Neural progenitor cell (in vitro differentiated cells): Measurements from ENCODE around the gene SLC16A12. TPM values are rescaled to one million over a fixed set of nuclear protein-coding genes. Genes with fewer than 3 reads are reported as not detected.
"Not testable (repeated sequence)": the region's sequence is repeated elsewhere in the genome, so short reads cannot be mapped to it uniquely, and the experiment has no call there.

Experiments used
- DNase-seq: peaks from one replicate; pipeline ENCODE4 v3.0.0-alpha.2; 2016; ENCODE audit warnings: low spot score
- H2AFZ ChIP-seq: fragments of 200-600 bp; sonication (generic); replicated peaks from 2 replicates; pipeline ENCODE4 v1.6.1; 2016; ENCODE audit warnings: antibody characterized with exemption
- H3F3A ChIP-seq: fragments of 200-600 bp; sonication (generic); 2 replicates; pipeline ENCODE4 v1.6.1; 2016; ENCODE audit warnings: antibody characterized with exemption, low read depth
- H3K27ac ChIP-seq: fragments of 200-600 bp; sonication (generic); 2 replicates; pipeline ENCODE4 v1.5.1; 2016; ENCODE audit warnings: mild to moderate bottlenecking
- H3K27me3 ChIP-seq: fragments of 200-600 bp; sonication (generic); 2 replicates; pipeline ENCODE4 v1.6.1; 2016; ENCODE audit warnings: mild to moderate bottlenecking, moderate library complexity
- H3K36me3 ChIP-seq: fragments of 200-600 bp; sonication (generic); 2 replicates; pipeline ENCODE4 v1.5.1; 2016
- H3K4me1 ChIP-seq: fragments of 200-600 bp; sonication (generic); 2 replicates; pipeline ENCODE4 v1.6.1; 2016; ENCODE audit warnings: mixed run types
- H3K4me2 ChIP-seq: fragments of 200-600 bp; sonication (generic); 2 replicates; pipeline ENCODE4 v1.6.1; 2016
- H3K4me3 ChIP-seq: fragments of 200-600 bp; sonication (generic); 2 replicates; pipeline ENCODE4 v1.5.1; 2016
- H3K79me2 ChIP-seq: fragments of 200-600 bp; sonication (generic); 2 replicates; pipeline ENCODE4 v1.6.1; 2016; ENCODE audit warnings: low read depth
- H3K9ac ChIP-seq: fragments of 200-600 bp; sonication (generic); 2 replicates; pipeline ENCODE4 v1.6.1; 2016
- H3K9me3 ChIP-seq: fragments of 200-600 bp; sonication (generic); 2 replicates; pipeline ENCODE4 v1.5.1; 2016; ENCODE audit warnings: low read depth
- H4K20me1 ChIP-seq: fragments of 200-600 bp; sonication (generic); 2 replicates; pipeline ENCODE4 v1.6.1; 2016; ENCODE audit warnings: low read depth
- H3K27ac Mint-ChIP-seq: 3 replicates; pipeline ENCODE4 v1.8.0; 2021; ENCODE audit warnings: mixed read lengths
- H3K27me3 Mint-ChIP-seq: 2 replicates; pipeline ENCODE4 v1.8.0; 2022; ENCODE audit warnings: low read depth, mild to moderate bottlenecking, inconsistent platforms, moderate library complexity, mixed read lengths; ENCODE audit not compliant: insufficient read depth
- H3K36me3 Mint-ChIP-seq: 3 replicates; pipeline ENCODE4 v1.8.0; 2021; ENCODE audit warnings: mixed read lengths
- H3K4me1 Mint-ChIP-seq: 3 replicates; pipeline ENCODE4 v1.8.0; 2021; ENCODE audit warnings: mixed read lengths
- H3K4me3 Mint-ChIP-seq: 3 replicates; pipeline ENCODE4 v1.8.0; 2021; ENCODE audit warnings: mild to moderate bottlenecking, moderate library complexity, mixed read lengths
- H3K9me3 Mint-ChIP-seq: 3 replicates; pipeline ENCODE4 v1.8.0; 2020; ENCODE audit warnings: mixed read lengths
- EZH2 ChIP-seq: fragments of 200-600 bp; sonication (generic); IDR thresholded peaks from 2 replicates; pipeline ENCODE4 v1.6.1; 2017; ENCODE audit warnings: antibody characterized with exemption, mild to moderate bottlenecking, moderate library complexity
- EZH2phosphoT487 ChIP-seq: fragments of 200-600 bp; sonication (generic); IDR thresholded peaks from 2 replicates; pipeline ENCODE4 v1.6.1; 2017; ENCODE audit warnings: antibody characterized with exemption
- total RNA-seq: library from RNA; depleted of rRNA; stranded (reverse); fragments of >200 nt; gene quantifications from 2 replicates; pipeline ENCODE4 v1.2.3, GENCODE V29; 2015; ENCODE audit warnings: low replicate concordance
- TF ChIP-seq, protein P1 (sequence below): fragments of 200-600 bp; sonication (generic); IDR thresholded peaks from 2 replicates; pipeline ENCODE4 v1.5.1; 2017; ENCODE audit warnings: antibody characterized with exemption, mild to moderate bottlenecking

Gene SLC16A12
- total RNA-seq, 1 donor from 2014 or later, result not detected

DNA sequence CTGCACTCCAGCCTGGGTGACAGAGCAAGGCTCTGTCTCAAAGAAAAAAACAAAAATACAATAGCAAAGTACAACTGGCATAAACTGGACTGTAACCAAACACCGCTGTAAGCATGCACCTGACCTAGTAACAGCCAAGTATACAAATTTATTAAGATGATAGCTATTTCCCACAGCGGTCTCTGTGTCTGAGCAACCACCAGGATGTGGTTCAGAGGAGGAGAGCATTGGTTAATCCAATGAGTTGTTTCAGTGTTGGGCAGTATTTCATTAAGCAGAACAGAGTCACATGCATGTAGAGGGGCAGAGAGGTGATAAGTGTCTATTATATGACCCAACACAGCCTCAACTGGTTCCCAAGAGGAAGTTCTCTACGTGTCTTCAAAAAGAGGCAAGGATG is 4.0 kb downstream of the SLC16A12 start:
- H3K9me3 ChIP-seq, result no peaks in the 10 kb centered on the region
- no peak overlapping the region for H3K9ac ChIP-seq
- H3K4me1 Mint-ChIP-seq, result peaks cover 15% of the 10 kb centered on the region
- H3K36me3 ChIP-seq, result no peaks in the 10 kb centered on the region
- H4K20me1 ChIP-seq, result peaks cover 3% of the 10 kb centered on the region
- no peak for DNase-seq
- H2AFZ ChIP-seq, result no peak overlapping the region
- H3K27ac Mint-ChIP-seq, result no peak overlapping the region
- H3K79me2 ChIP-seq, result no peaks in the 10 kb centered on the region
- H3K4me1 ChIP-seq, result peaks cover 4% of the 10 kb centered on the region
- H3K4me2 ChIP-seq, result no peak overlapping the region
- peaks cover 17% of the 10 kb centered on the region for H3K27me3 Mint-ChIP-seq
- H3K27ac ChIP-seq, result no peak overlapping the region
- H3K4me3 Mint-ChIP-seq, result no peak overlapping the region
- no peak overlapping the region for H3K4me3 ChIP-seq
- peaks cover 50% of the 10 kb centered on the region for H3K27me3 ChIP-seq
- H3F3A ChIP-seq, result peaks cover 29% of the 10 kb centered on the region
- TF ChIP-seq EZH2phosphoT487, result no peak
- TF ChIP-seq EZH2, result no peak
- TF ChIP-seq, protein P1, sequence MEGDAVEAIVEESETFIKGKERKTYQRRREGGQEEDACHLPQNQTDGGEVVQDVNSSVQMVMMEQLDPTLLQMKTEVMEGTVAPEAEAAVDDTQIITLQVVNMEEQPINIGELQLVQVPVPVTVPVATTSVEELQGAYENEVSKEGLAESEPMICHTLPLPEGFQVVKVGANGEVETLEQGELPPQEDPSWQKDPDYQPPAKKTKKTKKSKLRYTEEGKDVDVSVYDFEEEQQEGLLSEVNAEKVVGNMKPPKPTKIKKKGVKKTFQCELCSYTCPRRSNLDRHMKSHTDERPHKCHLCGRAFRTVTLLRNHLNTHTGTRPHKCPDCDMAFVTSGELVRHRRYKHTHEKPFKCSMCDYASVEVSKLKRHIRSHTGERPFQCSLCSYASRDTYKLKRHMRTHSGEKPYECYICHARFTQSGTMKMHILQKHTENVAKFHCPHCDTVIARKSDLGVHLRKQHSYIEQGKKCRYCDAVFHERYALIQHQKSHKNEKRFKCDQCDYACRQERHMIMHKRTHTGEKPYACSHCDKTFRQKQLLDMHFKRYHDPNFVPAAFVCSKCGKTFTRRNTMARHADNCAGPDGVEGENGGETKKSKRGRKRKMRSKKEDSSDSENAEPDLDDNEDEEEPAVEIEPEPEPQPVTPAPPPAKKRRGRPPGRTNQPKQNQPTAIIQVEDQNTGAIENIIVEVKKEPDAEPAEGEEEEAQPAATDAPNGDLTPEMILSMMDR, result no peak
- peaks cover 2% of the 10 kb centered on the region for H3K9me3 Mint-ChIP-seq
- no peaks in the 10 kb centered on the region for H3K36me3 Mint-ChIP-seq

DNA sequence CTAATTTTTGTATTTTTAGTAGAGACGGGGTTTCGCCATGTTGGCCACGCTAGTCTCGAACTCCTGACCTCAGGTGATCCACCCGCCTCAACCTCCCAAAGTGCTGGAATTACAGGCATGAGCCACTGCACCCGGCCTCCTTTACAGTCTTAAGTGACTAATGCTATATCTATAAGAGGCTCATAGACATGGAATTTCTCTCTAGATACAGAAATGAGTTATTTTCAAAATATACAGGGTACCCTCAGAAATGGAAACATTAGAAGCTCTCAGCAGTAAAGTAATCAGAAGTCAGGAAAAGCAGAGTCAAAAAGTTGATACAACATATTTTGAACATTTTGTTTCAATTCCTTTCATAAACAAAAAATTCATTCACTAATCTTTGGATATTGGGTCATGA is 5.7 kb downstream of the SLC16A12 start:
- H3K4me3 ChIP-seq, H3K9me3 Mint-ChIP-seq, H3K27me3 Mint-ChIP-seq, H3K9ac ChIP-seq, H3K27ac ChIP-seq, H2AFZ ChIP-seq, H3K27ac Mint-ChIP-seq, H3K4me1 Mint-ChIP-seq, H3K79me2 ChIP-seq, H3K4me3 Mint-ChIP-seq, H3K4me1 ChIP-seq, H4K20me1 ChIP-seq, H3K36me3 ChIP-seq, DNase-seq, H3K4me2 ChIP-seq, H3K36me3 Mint-ChIP-seq, H3K9me3 ChIP-seq: not testable (repeated sequence)
- Histone ChIP-seq H3K27me3 (peaks cover 33% of the 10 kb centered on the region), H3F3A (peaks cover 14% of the 10 kb centered on the region)

DNA sequence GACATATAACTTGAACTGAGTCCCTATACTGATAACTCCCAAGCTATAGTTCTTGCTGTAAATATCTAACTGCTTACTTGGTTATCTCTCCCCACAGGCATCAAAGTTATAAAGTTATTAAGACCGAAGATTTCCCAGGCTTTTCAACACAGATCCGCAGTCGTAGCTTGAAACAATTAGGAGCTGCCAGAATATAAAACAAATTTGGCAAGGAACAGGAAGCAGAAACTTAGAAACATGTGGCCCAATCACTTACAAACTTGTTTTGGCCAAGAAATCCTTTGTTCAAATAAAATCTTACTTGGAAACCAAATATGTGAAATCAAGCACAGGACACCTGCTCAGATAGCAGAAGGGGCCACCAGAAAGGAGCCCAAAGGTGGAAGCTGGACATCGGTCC is 9.0 kb downstream of the SLC16A12 start:
- TF ChIP-seq EZH2 (no peak), EZH2phosphoT487 (no peak)
- Histone ChIP-seq H3K9ac (no peak overlapping the region), H3K4me2 (no peak overlapping the region), H4K20me1 (no peaks in the 10 kb centered on the region), H3K9me3 (no peaks in the 10 kb centered on the region), H3K36me3 (no peaks in the 10 kb centered on the region), H3K27ac (no peak overlapping the region), H3F3A (no peaks in the 10 kb centered on the region), H2AFZ (no peak overlapping the region), H3K4me1 (no peaks in the 10 kb centered on the region), H3K4me3 (no peak overlapping the region), H3K79me2 (no peaks in the 10 kb centered on the region), H3K27me3 (no peaks in the 10 kb centered on the region)
- Mint-ChIP-seq H3K4me3 (no peak overlapping the region), H3K4me1 (peaks cover 3% of the 10 kb centered on the region), H3K27ac (no peak overlapping the region), H3K27me3 (peaks cover 2% of the 10 kb centered on the region), H3K36me3 (no peaks in the 10 kb centered on the region), H3K9me3 (no peaks in the 10 kb centered on the region)
- no peak for DNase-seq

DNA sequence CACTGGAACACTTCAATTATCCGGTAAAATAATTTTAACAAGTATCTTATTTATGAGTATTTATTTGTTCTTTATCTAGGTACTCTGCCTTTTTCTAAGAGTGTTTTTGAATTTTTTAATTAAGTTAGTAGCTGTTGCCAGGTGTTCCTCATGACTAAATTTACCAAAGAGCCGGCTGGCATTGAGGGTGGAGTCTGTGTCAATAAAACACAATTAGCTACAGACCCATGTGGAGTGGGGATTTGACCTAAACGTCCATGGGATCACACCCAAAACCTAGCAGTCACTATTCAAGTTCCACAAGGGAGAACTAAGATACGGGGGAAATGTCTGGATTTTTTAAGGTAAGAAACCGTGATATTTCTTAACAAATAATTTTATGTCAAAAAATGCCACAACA is 9.8 kb downstream of the SLC16A12 start:
- no peaks in the 10 kb centered on the region for H3K9me3 ChIP-seq
- H3K4me1 Mint-ChIP-seq, result peaks cover 3% of the 10 kb centered on the region
- no peak overlapping the region for H3K27ac Mint-ChIP-seq

More for the DNA sequence above, 9.8 kb downstream of the SLC16A12 start:
- H4K20me1 ChIP-seq, result no peaks in the 10 kb centered on the region
- no peak overlapping the region for H3K27ac ChIP-seq
- no peaks in the 10 kb centered on the region for H3F3A ChIP-seq
- no peaks in the 10 kb centered on the region for H3K27me3 ChIP-seq
- peaks cover 4% of the 10 kb centered on the region for H3K27me3 Mint-ChIP-seq
- H3K79me2 ChIP-seq, result no peaks in the 10 kb centered on the region
- no peaks in the 10 kb centered on the region for H3K4me1 ChIP-seq
- no peaks in the 10 kb centered on the region for H3K36me3 ChIP-seq
- H2AFZ ChIP-seq, result no peak overlapping the region
- TF ChIP-seq EZH2 (no peak), EZH2phosphoT487 (no peak)
- TF ChIP-seq, protein P1, result no peak
- no peak overlapping the region for H3K4me2 ChIP-seq
- H3K9me3 Mint-ChIP-seq, result no peaks in the 10 kb centered on the region
- no peak overlapping the region for H3K4me3 Mint-ChIP-seq
- DNase-seq, result no peak
- H3K4me3 ChIP-seq, result no peak overlapping the region
- H3K9ac ChIP-seq, result no peak overlapping the region
- H3K36me3 Mint-ChIP-seq, result no peaks in the 10 kb centered on the region
